Measurements from ENCODE around the gene CEBPG. TPM values are rescaled to one million over a fixed set of nuclear protein-coding genes. Genes with fewer than 3 reads are reported as not detected.

The CEBPG gene
- total RNA-seq, 6 experiments from 2014 or later, result 10.0 to 11.2 (median 10.4) TPM

DNA sequence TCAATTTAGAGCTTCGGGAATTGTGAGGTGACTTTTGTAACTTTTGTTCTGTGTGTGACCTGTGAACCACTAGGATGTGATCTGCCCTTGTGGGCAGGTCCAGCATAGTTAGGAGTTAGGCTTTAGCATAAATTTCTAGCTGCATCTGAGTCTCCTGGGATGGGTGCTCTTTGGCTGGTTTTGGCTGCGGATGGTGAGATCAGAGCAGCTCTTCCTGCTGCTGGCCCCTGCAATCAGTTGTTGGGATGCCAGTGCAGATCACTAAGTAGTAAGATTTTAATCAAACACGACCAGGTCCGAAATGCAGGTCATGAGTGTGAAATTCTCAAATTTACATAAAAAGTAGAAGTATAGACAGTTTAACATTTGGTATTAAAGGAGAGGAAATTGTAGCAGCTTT, 8.5 kb downstream of the CEBPG start:
- Mint-ChIP-seq H3K4me1 (ENCODE audit: low read depth) (peaks cover 9% of the 10 kb centered on the region), H3K27ac (no peak overlapping the region), H3K4me3 (no peak overlapping the region), H3K27me3 (ENCODE audit: insufficient read depth) (no peaks in the 10 kb centered on the region; the same call in 1 of the 2 replicates), H3K36me3 (ENCODE audit: low read depth) (peaks cover 14% of the 10 kb centered on the region), H3K9me3 (no peaks in the 10 kb centered on the region)
- TF ChIP-seq CTCF (IDR thresholded peaks at IDR 0.05), result no peak
- DNase-seq, result no peak

DNA sequence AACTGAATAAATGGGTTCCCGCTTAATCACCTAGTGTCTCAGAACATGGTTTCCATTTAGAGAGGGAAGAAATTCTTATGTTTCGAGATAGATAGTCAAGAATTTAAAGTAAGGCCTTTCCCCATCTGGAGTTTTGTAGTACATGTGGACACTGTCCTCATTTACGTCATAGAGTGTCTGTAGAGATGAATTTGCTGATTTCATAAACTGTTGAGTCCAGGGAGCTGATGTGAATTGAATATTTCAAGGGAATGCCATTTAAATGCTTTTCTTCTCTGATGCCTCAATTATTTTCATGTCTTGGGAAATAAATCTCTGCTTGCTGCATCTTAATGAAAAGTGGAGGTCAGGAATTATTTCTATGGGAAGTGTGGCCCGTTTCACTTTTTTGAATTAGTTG, 9.5 kb downstream of the CEBPG start:
- Mint-ChIP-seq H3K27me3 (ENCODE audit: insufficient read depth) (no peaks in the 10 kb centered on the region; the same call in 1 of the 2 replicates), H3K27ac (no peak overlapping the region), H3K4me1 (ENCODE audit: low read depth) (peaks cover 6% of the 10 kb centered on the region; the same call in 1 of the 2 replicates), H3K9me3 (no peaks in the 10 kb centered on the region), H3K36me3 (ENCODE audit: low read depth) (peaks cover 14% of the 10 kb centered on the region), H3K4me3 (no peak overlapping the region)
- no peak for TF ChIP-seq CTCF (IDR thresholded peaks at IDR 0.05)
- DNase-seq, result no peak

- no peak for TF ChIP-seq CTCF (IDR thresholded peaks at IDR 0.05)
- Mint-ChIP-seq H3K4me3 (no peak overlapping the region), H3K9me3 (no peaks in the 10 kb centered on the region), H3K27me3 (ENCODE audit: insufficient read depth) (no peaks in the 10 kb centered on the region; the same call in 1 of the 2 replicates), H3K36me3 (ENCODE audit: low read depth) (peaks cover 14% of the 10 kb centered on the region), H3K27ac (no peak overlapping the region), H3K4me1 (ENCODE audit: low read depth) (peaks cover 6% of the 10 kb centered on the region; the same call in 1 of the 2 replicates)
- no peak for DNase-seq
Observed at GRCh38 chr19:33383720-33384292, 10.3 kb downstream of the CEBPG start.

GRCh38 chr19:33384983-33385382, 11.5 kb downstream of the CEBPG start:
- H3K4me1 Mint-ChIP-seq (ENCODE audit: low read depth), result peaks cover 6% of the 10 kb centered on the region; the same call in 1 of the 2 replicates
- H3K9me3 Mint-ChIP-seq, result no peaks in the 10 kb centered on the region
- H3K27ac Mint-ChIP-seq, result no peak overlapping the region
- peaks cover 6% of the 10 kb centered on the region; the same call in 1 of the 2 replicates for H3K36me3 Mint-ChIP-seq (ENCODE audit: low read depth)
- H3K4me3 Mint-ChIP-seq, result no peak overlapping the region
- TF ChIP-seq CTCF (IDR thresholded peaks at IDR 0.05), result no peak
- no peak for DNase-seq
- H3K27me3 Mint-ChIP-seq (ENCODE audit: insufficient read depth), result no peaks in the 10 kb centered on the region; the same call in 1 of the 2 replicates

GRCh38 chr19:33385956-33386355, 12.4 kb downstream of the CEBPG start:
- Mint-ChIP-seq H3K27ac (no peak overlapping the region), H3K27me3 (ENCODE audit: insufficient read depth) (no peaks in the 10 kb centered on the region; the same call in 1 of the 2 replicates), H3K4me1 (ENCODE audit: low read depth) (peaks cover 3% of the 10 kb centered on the region; the same call in 1 of the 2 replicates), H3K4me3 (no peak overlapping the region), H3K9me3 (no peaks in the 10 kb centered on the region), H3K36me3 (ENCODE audit: low read depth) (peaks cover 3% of the 10 kb centered on the region; the same call in 1 of the 2 replicates)
- DNase-seq, result no peak
- no peak for TF ChIP-seq CTCF (IDR thresholded peaks at IDR 0.05)
